GM21447 (cell line): ENCODE data around the gene KDM1B.
"Not testable (repeated sequence)": the region's sequence is repeated elsewhere in the genome, so short reads cannot be mapped to it uniquely, and the experiment has no call there.

Experiments
- ATAC-seq: cut with Tn5 transposase; IDR thresholded peaks from one replicate; pipeline ENCODE4 v1.9.1; 2021; ENCODE audit not compliant: unreplicated experiment

The KDM1B gene

DNA sequence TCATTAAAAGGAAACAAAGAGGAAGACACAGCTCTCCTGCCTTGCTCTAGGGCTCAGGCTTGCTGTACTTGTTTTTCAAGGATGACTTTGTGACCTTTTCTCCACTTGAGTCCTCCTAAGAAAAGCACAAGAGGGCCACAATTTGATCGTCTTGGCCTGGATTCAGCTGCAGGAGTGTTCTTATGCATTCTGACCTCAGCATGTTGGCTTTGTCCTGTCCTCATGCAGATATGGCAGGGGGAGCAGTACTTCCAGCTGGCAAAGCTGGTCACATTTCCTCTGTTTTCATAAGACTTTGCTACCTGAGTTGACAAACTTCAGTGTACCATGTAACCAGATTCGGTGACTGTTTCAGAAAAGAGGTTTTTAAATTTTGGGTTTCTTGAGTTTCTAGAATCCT, 30.8 kb downstream of the KDM1B start:
- no peak for ATAC-seq

- ATAC-seq, result no peak
These were observed 31.5 kb downstream of the KDM1B start for GRCh38 chr6:18186540-18187250.

- ATAC-seq, result no peak
These were observed 32.5 kb downstream of the KDM1B start for GRCh38 chr6:18187701-18188100.

- no peak for ATAC-seq
These were observed 34.0 kb downstream of the KDM1B start for GRCh38 chr6:18189196-18189595.

GRCh38 chr6:18192026-18192425, 36.8 kb downstream of the KDM1B start:
- ATAC-seq, result no peak

DNA sequence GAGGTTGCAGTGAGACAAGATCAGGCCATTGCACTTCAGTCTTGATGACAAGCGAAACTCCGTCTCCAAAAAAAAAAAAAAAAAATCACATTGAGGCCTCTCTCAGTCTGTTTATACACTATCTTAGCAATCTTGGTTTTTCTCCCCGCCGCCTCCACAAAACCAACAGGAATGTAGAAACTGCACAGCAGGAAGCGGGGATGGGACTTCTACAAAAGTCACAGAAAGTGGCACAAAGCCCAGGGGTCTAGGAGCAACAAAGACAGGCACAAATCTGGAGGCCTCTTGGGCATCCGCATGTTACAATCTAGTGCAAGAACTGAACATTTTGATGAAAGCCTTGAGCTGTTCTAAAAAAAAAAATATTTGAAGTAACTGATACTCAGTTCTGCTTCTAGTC, 48.6 kb downstream of the KDM1B start:
- ATAC-seq, result no peak

DNA sequence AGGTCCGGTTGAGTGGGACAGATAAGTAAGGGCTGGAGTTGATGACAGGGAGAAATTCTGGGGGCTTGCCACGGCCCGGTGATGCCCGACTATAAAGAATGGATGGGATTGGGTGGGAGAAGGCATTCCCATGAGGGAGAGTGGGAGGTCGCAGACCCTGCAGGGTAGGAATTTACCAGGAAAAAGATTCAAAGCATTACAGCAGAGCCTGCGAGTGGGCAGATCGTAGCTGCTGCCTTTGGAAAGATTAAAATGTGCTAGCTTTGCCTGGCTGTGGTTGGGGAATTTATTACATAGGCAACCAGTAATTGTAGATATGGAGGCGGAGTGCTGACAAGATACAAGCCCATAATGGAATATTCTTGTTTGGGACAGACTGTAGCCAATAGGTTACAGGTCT, 49.5 kb downstream of the KDM1B start:
- ATAC-seq, result no peak

DNA sequence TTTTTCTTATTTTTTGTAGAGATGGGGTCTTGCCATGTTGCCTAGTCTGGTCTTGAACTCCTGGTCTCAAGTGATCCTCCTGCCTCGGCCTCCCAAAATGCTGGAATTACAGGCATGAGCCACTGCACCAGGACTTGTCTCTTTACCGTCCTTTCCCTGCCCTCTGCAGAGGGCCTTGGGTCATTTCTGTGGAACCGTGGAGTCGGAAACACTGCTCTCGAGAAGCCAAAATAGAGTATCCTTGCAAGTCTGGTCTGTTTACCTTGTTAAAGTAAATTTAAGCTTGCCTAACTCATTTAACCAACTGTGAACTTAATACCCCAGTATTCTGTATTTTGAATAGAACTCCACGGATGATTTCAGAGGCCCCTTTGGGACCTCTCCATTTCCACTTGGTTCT, 51.4 kb downstream of the KDM1B start:
- no peak for ATAC-seq

- no peak for ATAC-seq
These were observed 52.2 kb downstream of the KDM1B start for GRCh38 chr6:18207438-18207837.

GRCh38 chr6:18207949-18208348, 52.7 kb downstream of the KDM1B start:
- ATAC-seq, result no peak

- not testable (repeated sequence) for ATAC-seq
These were observed 53.6 kb downstream of the KDM1B start for GRCh38 chr6:18208778-18209177.

- no peak for ATAC-seq
These were observed 54.4 kb downstream of the KDM1B start for GRCh38 chr6:18209539-18210197.

DNA sequence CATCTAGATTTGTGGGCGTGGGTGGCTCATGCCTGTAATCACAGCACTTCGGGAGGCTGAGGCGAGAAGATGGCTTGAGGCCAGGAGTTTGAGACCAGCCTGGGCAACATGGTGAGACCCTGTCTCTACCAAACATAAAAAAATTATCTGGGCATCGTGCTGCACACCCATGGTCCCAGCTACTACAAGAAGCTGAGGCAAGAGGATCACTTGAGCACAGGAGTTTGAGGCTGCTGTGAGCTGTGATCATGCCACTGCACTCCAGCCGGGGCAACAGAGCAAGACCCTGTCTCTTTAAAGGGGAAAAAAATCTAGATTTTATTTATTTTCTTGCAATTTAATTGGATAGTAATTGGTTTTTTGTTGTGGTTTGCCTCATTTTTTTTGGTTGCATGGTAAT, 55.5 kb downstream of the KDM1B start:
- ATAC-seq, result no peak

DNA sequence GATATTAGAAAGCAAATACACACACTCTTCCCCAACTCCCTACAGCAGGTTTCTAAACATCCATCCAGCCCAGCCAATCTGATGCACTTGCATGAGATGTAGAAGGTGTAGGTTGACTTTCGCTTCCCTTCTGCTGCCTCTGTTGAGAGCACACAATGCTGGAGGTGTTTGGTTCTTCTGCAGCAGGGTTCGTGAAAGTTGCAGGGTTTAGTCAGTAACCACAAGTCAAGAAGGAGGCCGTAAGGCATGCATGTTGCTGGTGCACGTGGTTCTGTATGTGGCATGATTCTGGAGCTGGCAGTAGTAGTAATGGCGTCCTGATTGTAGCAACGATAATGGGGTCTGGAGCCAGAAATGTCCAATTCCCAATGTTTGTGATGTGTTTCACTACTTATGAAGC, 56.1 kb downstream of the KDM1B start:
- ATAC-seq, result peak; percentile 95

- no peak for ATAC-seq
These were observed 57.0 kb downstream of the KDM1B start for GRCh38 chr6:18212231-18212630.

- no peak for ATAC-seq
These were observed 58.2 kb downstream of the KDM1B start for GRCh38 chr6:18213439-18213838.

- ATAC-seq, result no peak
These were observed 58.8 kb downstream of the KDM1B start for GRCh38 chr6:18214003-18214402.

DNA sequence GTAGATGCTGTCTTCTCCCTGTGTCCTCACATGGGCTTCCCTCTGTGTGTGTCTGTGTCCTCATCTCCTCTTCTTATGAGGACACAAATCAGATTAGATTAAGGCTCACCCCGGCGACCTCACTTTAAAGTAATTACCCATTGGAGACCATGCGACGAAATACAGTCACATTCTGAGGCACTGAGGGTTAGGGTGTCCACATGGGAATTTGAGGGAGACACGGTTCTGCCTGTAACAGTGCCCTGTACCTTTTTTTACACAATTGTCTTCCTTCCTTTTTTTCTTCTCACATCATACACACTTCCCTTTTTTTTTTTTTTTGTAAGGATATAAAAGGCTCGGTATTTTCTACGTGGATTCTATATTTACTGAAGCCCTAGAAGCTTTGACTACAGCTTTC, 60.2 kb downstream of the KDM1B start:
- no peak for ATAC-seq

DNA sequence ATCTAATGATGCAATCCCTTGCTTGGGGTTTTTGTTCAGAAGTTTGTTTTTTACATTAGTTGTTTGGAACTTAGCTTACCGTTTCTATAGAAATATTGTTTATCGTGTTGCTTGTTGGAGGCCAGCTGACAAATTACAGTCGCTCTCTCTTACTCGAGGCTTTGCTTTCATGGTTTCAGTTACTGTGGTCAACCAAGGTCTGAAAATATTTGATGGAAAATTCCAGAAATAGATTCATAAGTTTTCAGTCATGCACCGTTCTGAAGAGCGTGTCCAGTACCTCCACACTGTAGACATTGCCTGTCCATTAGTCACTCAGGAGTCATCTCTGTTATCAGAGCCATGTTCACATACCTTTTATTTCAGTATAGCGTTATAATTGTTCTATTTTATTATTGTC, 61.2 kb downstream of the KDM1B start:
- ATAC-seq, result no peak

DNA sequence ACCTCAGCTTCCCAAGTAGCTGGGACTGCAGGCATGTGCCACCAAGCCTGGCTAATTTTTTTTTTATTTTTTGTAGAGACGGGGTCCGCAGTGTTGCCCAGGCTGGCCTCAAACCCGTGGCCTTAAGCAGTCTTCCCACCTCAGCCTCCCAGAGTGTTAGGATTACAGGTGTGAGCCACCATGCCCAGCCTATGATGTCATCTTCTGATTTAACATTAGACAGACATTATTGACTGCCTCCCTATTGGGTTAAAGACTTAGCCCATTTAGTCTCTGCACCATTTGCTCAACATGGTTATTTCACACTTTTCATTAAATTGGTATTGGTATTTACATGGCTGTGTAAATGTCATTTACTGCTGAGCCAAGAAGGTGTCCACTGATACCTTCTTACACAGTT, 63.0 kb downstream of the KDM1B start:
- no peak for ATAC-seq

GRCh38 chr6:18219591-18219990, 64.4 kb downstream of the KDM1B start:
- no peak for ATAC-seq

GRCh38 chr6:18221288-18221615, 66.0 kb downstream of the KDM1B start:
- no peak for ATAC-seq
